Measurements from ENCODE around the gene AQP3.
"Not testable (repeated sequence)": the region's sequence is repeated elsewhere in the genome, so short reads cannot be mapped to it uniquely, and the experiment has no call there.

Gene AQP3

GRCh38 chr9:33464045-33464636 is 16.7 kb upstream of the AQP3 start:
- DNase-seq = no peak

- DNase-seq = no peak
Observed at GRCh38 chr9:33463151-33463550, 15.8 kb upstream of the AQP3 start.

GRCh38 chr9:33461492-33461891 is 14.1 kb upstream of the AQP3 start:
- DNase-seq = no peak

- DNase-seq = no peak
Observed at GRCh38 chr9:33460854-33461253, 13.5 kb upstream of the AQP3 start.

- DNase-seq = no peak
Observed at GRCh38 chr9:33459115-33459514, 11.7 kb upstream of the AQP3 start.

- peak; percentile 67 to 74 for DNase-seq
Observed at GRCh38 chr9:33458444-33458843, 11.1 kb upstream of the AQP3 start.

GRCh38 chr9:33455945-33456344 is 8.6 kb upstream of the AQP3 start:
- DNase-seq = peak in 1 of 2 experiments; percentile 26

- not testable (repeated sequence) for DNase-seq
Observed at GRCh38 chr9:33455456-33455855, 8.1 kb upstream of the AQP3 start.

GRCh38 chr9:33454661-33455026 is 7.3 kb upstream of the AQP3 start:
- DNase-seq = not testable (repeated sequence)

- DNase-seq = no peak
Observed at GRCh38 chr9:33453999-33454660, 6.7 kb upstream of the AQP3 start.

- no peak for DNase-seq
Observed at GRCh38 chr9:33453286-33453860, 6.0 kb upstream of the AQP3 start.

GRCh38 chr9:33452828-33453271 is 5.5 kb upstream of the AQP3 start:
- DNase-seq = peak; percentile 40 to 50

- no peak for DNase-seq
Observed at GRCh38 chr9:33450621-33451146, 3.3 kb upstream of the AQP3 start.

- DNase-seq = no peak
Observed at GRCh38 chr9:33449715-33450114, 2.3 kb upstream of the AQP3 start.

GRCh38 chr9:33447799-33448553 is 583 bp upstream of the AQP3 start:
- no peak for DNase-seq

- peak; percentile 31 to 39 for DNase-seq
Observed at GRCh38 chr9:33446240-33446945, 1.0 kb downstream of the AQP3 start.

GRCh38 chr9:33445389-33446239 is 1.8 kb downstream of the AQP3 start:
- no peak for DNase-seq

- no peak for DNase-seq
Observed at GRCh38 chr9:33443464-33444154, 3.8 kb downstream of the AQP3 start.

GRCh38 chr9:33443047-33443446 is 4.3 kb downstream of the AQP3 start:
- DNase-seq = no peak

GRCh38 chr9:33442125-33442524 is 5.3 kb downstream of the AQP3 start:
- no peak for DNase-seq

GRCh38 chr9:33440609-33441008 is 6.8 kb downstream of the AQP3 start:
- DNase-seq = no peak
